ENCODE results near the gene PPDPF. TPM values are rescaled to one million over a fixed set of nuclear protein-coding genes. Genes with fewer than 3 reads are reported as not detected.

PPDPF gene
- total and polyA plus RNA-seq, 2 donors (not counting 3 experiments of a cell fraction or from before 2014, with no cell fraction given), result 52.2 to 219 TPM

DNA sequence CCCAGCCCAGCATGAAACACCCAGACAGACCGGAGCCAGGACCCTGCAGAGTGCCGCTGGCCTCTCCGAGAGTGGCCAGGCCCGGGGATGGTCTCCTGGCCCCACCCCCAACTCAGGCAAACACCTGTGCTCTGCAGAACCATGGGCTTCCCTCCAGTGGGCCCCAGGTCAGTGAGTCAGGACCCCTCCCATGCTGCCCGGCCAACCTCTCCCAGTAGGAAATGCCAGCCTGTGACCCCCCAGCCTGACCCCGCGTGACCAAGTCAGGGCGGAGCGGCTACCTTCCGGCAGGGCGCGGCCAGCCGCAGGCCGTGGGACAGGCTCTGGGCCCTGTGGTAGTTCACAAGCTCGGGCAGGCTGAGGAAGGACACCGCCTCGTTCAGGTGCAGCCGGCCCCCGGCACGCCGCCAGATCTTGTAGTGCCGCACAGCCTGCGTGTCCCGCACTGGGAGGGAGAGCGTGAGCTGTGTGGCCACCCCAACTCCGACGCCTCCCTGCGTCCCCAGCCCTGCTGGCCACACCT, 13.4 kb downstream of the PPDPF start:
- H3K4me3 ChIP-seq (replicated peaks in 1 of 3; ENCODE audit: insufficient read depth in 1 of 3, low read depth in 1 of 3, low read length in 3 of 3), result no peak overlapping the region
- POLR2A ChIA-PET, result no interaction called here
- intact Hi-C loops (cut with micrococcal nuclease), result no loop called here
- no peak overlapping the region for H3K27ac ChIP-seq (ENCODE audit: insufficient read depth, low read depth, low read length)
- DNase-seq (ENCODE audit: low read depth, low spot score) (no peak), FAIRE-seq (no peak)
- TF ChIP-seq MYC (IDR thresholded peaks at IDR 0.05; ENCODE audit: low read depth, low read length) (no peak), EZH2 (IDR thresholded peaks at IDR 0.05; ENCODE audit: borderline replicate concordance, low read depth, low read length, severe bottlenecking) (no peak), POLR2AphosphoS5 (IDR thresholded peaks at IDR 0.05; ENCODE audit: insufficient read depth, low read depth, low read length) (no peak), POLR2A (IDR thresholded peaks at IDR 0.05; ENCODE audit: low read depth, low read length) (no peak)
- TF ChIP-seq, protein P1, sequence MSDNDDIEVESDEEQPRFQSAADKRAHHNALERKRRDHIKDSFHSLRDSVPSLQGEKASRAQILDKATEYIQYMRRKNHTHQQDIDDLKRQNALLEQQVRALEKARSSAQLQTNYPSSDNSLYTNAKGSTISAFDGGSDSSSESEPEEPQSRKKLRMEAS (IDR thresholded peaks at IDR 0.05; ENCODE audit: insufficient read depth, insufficient read length), result no peak
- TF ChIP-seq, protein P2, sequence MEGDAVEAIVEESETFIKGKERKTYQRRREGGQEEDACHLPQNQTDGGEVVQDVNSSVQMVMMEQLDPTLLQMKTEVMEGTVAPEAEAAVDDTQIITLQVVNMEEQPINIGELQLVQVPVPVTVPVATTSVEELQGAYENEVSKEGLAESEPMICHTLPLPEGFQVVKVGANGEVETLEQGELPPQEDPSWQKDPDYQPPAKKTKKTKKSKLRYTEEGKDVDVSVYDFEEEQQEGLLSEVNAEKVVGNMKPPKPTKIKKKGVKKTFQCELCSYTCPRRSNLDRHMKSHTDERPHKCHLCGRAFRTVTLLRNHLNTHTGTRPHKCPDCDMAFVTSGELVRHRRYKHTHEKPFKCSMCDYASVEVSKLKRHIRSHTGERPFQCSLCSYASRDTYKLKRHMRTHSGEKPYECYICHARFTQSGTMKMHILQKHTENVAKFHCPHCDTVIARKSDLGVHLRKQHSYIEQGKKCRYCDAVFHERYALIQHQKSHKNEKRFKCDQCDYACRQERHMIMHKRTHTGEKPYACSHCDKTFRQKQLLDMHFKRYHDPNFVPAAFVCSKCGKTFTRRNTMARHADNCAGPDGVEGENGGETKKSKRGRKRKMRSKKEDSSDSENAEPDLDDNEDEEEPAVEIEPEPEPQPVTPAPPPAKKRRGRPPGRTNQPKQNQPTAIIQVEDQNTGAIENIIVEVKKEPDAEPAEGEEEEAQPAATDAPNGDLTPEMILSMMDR (IDR thresholded peaks at IDR 0.05; ENCODE audit: extremely low read depth in 1 of 2, insufficient read depth in 1 of 2, low read depth in 1 of 2, low read length in 2 of 2), result no peak
- CTCF ChIA-PET, result interaction anchor here (5.7 kb wide), 1 partner anchor 37 kb away, joined by 30 read pairs; no protein-coding TSS in a partner anchor
- no peak overlapping the region for H2AFZ ChIP-seq (ENCODE audit: low read depth, low read length)
- BruUV-seq (replicated peaks), result no TSS peak
- dilution Hi-C loops (cut with MboI; ENCODE audit: extremely low pct_ligation_motif_present, low sequenced_read_pairs), result no loop called here
- H3K4me1 ChIP-seq (ENCODE audit: control insufficient read depth, extremely low read depth, insufficient read depth, low read length), result no peaks in the 10 kb centered on the region
- H4K20me1 ChIP-seq (replicated peaks; ENCODE audit: control insufficient read depth, extremely low read depth, insufficient read depth, low read length), result no peaks in the 10 kb centered on the region
- H3K4me2 ChIP-seq (ENCODE audit: insufficient read depth, low read length), result no peak overlapping the region
- no peaks in the 10 kb centered on the region for H3K79me2 ChIP-seq (ENCODE audit: control insufficient read depth, insufficient read depth, low read length)
- H3K9ac ChIP-seq (replicated peaks; ENCODE audit: extremely low read depth, insufficient read depth, low read length), result no peak overlapping the region
- H3K36me3 ChIP-seq (ENCODE audit: control insufficient read depth in 2 of 2, extremely low read depth in 1 of 2, insufficient read depth in 2 of 2, low read length in 2 of 2), result no peaks in the 10 kb centered on the region
- no peaks in the 10 kb centered on the region for H3K9me1 ChIP-seq (replicated peaks; ENCODE audit: control insufficient read depth, extremely low read depth, insufficient read depth, low read length)
- H3K9me3 ChIP-seq (replicated peaks; ENCODE audit: control insufficient read depth, insufficient read depth, low read length), result no peaks in the 10 kb centered on the region
- H3K27me3 ChIP-seq (ENCODE audit: control insufficient read depth in 2 of 2, insufficient read depth in 2 of 2, low read length in 2 of 2), result no peaks in the 10 kb centered on the region
